Calu3 (cell line): Measurements from ENCODE around the gene CLDN16. TPM values are rescaled to one million over a fixed set of nuclear protein-coding genes. Genes with fewer than 3 reads are reported as not detected.

Experiments
- BruUV-seq: library from RNA; stranded (reverse); fragments of 400-500 nt; replicated peaks from 2 replicates; lab custom pipeline; 2021; lab: Mats Ljungman, UMichigan
- CTCF ChIA-PET: fragments of 300-600 bp; sonication (Branson Sonifier 250); formaldehyde crosslinking; loops from one replicate; lab custom pipeline; 2022; ENCODE audit warnings: antibody characterized with exemption; lab: Charles Lee
- DNase-seq: peaks from one replicate; pipeline ENCODE4 v3.0.0; 2022
- H3K27ac Mint-ChIP-seq: one replicate; pipeline ENCODE4 v1.8.0; 2022; ENCODE audit warnings: mixed read lengths; ENCODE audit not compliant: unreplicated experiment
- H3K27me3 Mint-ChIP-seq: one replicate; pipeline ENCODE4 v1.8.0; 2022; ENCODE audit warnings: mixed read lengths; ENCODE audit not compliant: unreplicated experiment
- H3K36me3 Mint-ChIP-seq: one replicate; pipeline ENCODE4 v1.8.0; 2022; ENCODE audit warnings: mild to moderate bottlenecking, moderate library complexity, mixed read lengths; ENCODE audit not compliant: insufficient read depth, unreplicated experiment
- H3K4me1 Mint-ChIP-seq: one replicate; pipeline ENCODE4 v1.8.0; 2022; ENCODE audit warnings: mild to moderate bottlenecking, low read depth, mixed read lengths; ENCODE audit not compliant: unreplicated experiment
- H3K4me3 Mint-ChIP-seq: one replicate; pipeline ENCODE4 v1.8.0; 2022; ENCODE audit warnings: mild to moderate bottlenecking, low read depth, moderate library complexity, mixed read lengths; ENCODE audit not compliant: unreplicated experiment
- H3K9me3 Mint-ChIP-seq: one replicate; pipeline ENCODE4 v1.8.0; 2022; ENCODE audit warnings: low read depth, mixed read lengths; ENCODE audit not compliant: unreplicated experiment
- CTCF ChIP-seq: fragments of 200-600 bp; IDR thresholded peaks from one replicate; pipeline ENCODE4 v1.8.0; 2022; ENCODE audit warnings: antibody characterized with exemption; ENCODE audit not compliant: unreplicated experiment
- intact Hi-C: fragments of 100-400 bp; cut with micrococcal nuclease; formaldehyde crosslinking; loops from one replicate; pipeline ENCODE4 v1.10.0; 2022; ENCODE audit not compliant: unreplicated experiment
- total RNA-seq: library from RNA; stranded (reverse); gene quantifications from 2 replicates; pipeline ENCODE4 v1.2.3, GENCODE V29; 2022

Gene CLDN16
- total RNA-seq, 1 experiment from 2014 or later = 2.9 TPM

- H3K4me1 Mint-ChIP-seq = peaks cover 51% of the 10 kb centered on the region
- peak overlapping the region; percentile 42 for H3K27ac Mint-ChIP-seq
- no peak overlapping the region for H3K4me3 Mint-ChIP-seq
- no peak for TF ChIP-seq CTCF
- intact Hi-C loops = no loop called here
- no peaks in the 10 kb centered on the region for H3K9me3 Mint-ChIP-seq
- no peaks in the 10 kb centered on the region for H3K36me3 Mint-ChIP-seq
- no TSS peak for BruUV-seq
- no peak for DNase-seq
- no peaks in the 10 kb centered on the region for H3K27me3 Mint-ChIP-seq
- CTCF ChIA-PET = interaction anchor here (0.7 to 1.2 kb wide), 2 partner anchors 12 to 16 kb away, joined by 4 read pairs; no protein-coding TSS in a partner anchor
Observed at GRCh38 chr3:190361791-190362190, 26.2 kb upstream of the CLDN16 start.

GRCh38 chr3:190362258-190362657 lies 25.7 kb upstream of the CLDN16 start:
- no peak overlapping the region for H3K4me3 Mint-ChIP-seq
- CTCF ChIA-PET = interaction anchor here (0.6 kb wide), 1 partner anchor 1009 kb away, joined by 3 read pairs; no protein-coding TSS in a partner anchor
- H3K27ac Mint-ChIP-seq = peak overlapping the region; percentile 42
- H3K36me3 Mint-ChIP-seq = no peaks in the 10 kb centered on the region
- intact Hi-C loops = no loop called here
- peaks cover 51% of the 10 kb centered on the region for H3K4me1 Mint-ChIP-seq
- no TSS peak for BruUV-seq
- no peak for TF ChIP-seq CTCF
- H3K9me3 Mint-ChIP-seq = no peaks in the 10 kb centered on the region
- no peak for DNase-seq
- no peaks in the 10 kb centered on the region for H3K27me3 Mint-ChIP-seq

GRCh38 chr3:190366133-190366532 lies 21.8 kb upstream of the CLDN16 start:
- H3K27me3 Mint-ChIP-seq = no peaks in the 10 kb centered on the region
- CTCF ChIA-PET = interaction anchor here (0.7 kb wide), 1 partner anchor 68 kb away, joined by 3 read pairs; no protein-coding TSS in a partner anchor
- DNase-seq = no peak

GRCh38 chr3:190368881-190369280 lies 19.1 kb upstream of the CLDN16 start:
- no peak overlapping the region for H3K4me3 Mint-ChIP-seq
- H3K9me3 Mint-ChIP-seq = no peaks in the 10 kb centered on the region
- TF ChIP-seq CTCF = no peak
- no peaks in the 10 kb centered on the region for H3K27me3 Mint-ChIP-seq
- BruUV-seq = no TSS peak
- CTCF ChIA-PET = interaction anchor here (1.0 to 1.4 kb wide), 2 partner anchors 24 to 62 kb away, joined by 3 read pairs; no protein-coding TSS in a partner anchor
- peaks cover 5% of the 10 kb centered on the region for H3K36me3 Mint-ChIP-seq
- peaks cover 82% of the 10 kb centered on the region for H3K4me1 Mint-ChIP-seq
- no peak for DNase-seq
- intact Hi-C loops = no loop called here
- peak overlapping the region; percentile 40 for H3K27ac Mint-ChIP-seq

More at GRCh38 chr3:190366133-190366532, 21.8 kb upstream of the CLDN16 start:
- Mint-ChIP-seq H3K9me3 (no peaks in the 10 kb centered on the region), H3K4me3 (no peak overlapping the region), H3K36me3 (peaks cover 3% of the 10 kb centered on the region), H3K27ac (peak overlapping the region; percentile 48), H3K4me1 (peaks cover 67% of the 10 kb centered on the region)
- TF ChIP-seq CTCF = no peak
- no TSS peak for BruUV-seq
- intact Hi-C loops = no loop called here
